T-helper 2 cell treated with Interferon-gamma antibody and Interleukin-4, amounts not matched to agents 5 μg/mL and 100 μg/mL, for 36 hours (primary cell): ENCODE results near the gene DOCK10.

Experiments used
- DNase-seq: peaks from one replicate; pipeline ENCODE4 v3.0.0; 2021; ENCODE audit warnings: low spot score
- H3K27ac Mint-ChIP-seq: one replicate; pipeline ENCODE4 v1.8.0; 2021; ENCODE audit warnings: mild to moderate bottlenecking, mixed read lengths
- H3K27me3 Mint-ChIP-seq: one replicate; pipeline ENCODE4 v1.8.0; 2021; ENCODE audit warnings: low read depth, mixed read lengths
- H3K36me3 Mint-ChIP-seq: one replicate; pipeline ENCODE4 v1.8.0; 2021; ENCODE audit warnings: low read depth, mixed read lengths
- H3K4me1 Mint-ChIP-seq: one replicate; pipeline ENCODE4 v1.8.0; 2021; ENCODE audit warnings: low read depth, mixed read lengths
- H3K4me3 Mint-ChIP-seq: one replicate; pipeline ENCODE4 v1.8.0; 2022; ENCODE audit warnings: mild to moderate bottlenecking, moderate library complexity, mixed read lengths
- H3K9me3 Mint-ChIP-seq: one replicate; pipeline ENCODE4 v1.8.0; 2021; ENCODE audit warnings: mixed read lengths

The DOCK10 gene

GRCh38 chr2:224832207-224832606 lies 210.1 kb downstream of the DOCK10 start:
- H3K36me3 Mint-ChIP-seq = peaks cover 71% of the 10 kb centered on the region
- no peak overlapping the region for H3K4me3 Mint-ChIP-seq
- no peaks in the 10 kb centered on the region for H3K9me3 Mint-ChIP-seq
- no peak for DNase-seq
- H3K27me3 Mint-ChIP-seq = no peaks in the 10 kb centered on the region
- no peak overlapping the region for H3K27ac Mint-ChIP-seq
- H3K4me1 Mint-ChIP-seq = no peaks in the 10 kb centered on the region

- Mint-ChIP-seq H3K9me3 (no peaks in the 10 kb centered on the region), H3K4me1 (no peaks in the 10 kb centered on the region), H3K27me3 (no peaks in the 10 kb centered on the region), H3K27ac (no peak overlapping the region), H3K36me3 (peaks cover 72% of the 10 kb centered on the region), H3K4me3 (no peak overlapping the region)
- no peak for DNase-seq
Measured at GRCh38 chr2:224831530-224831929, 210.7 kb downstream of the DOCK10 start.

GRCh38 chr2:224820283-224820991 lies 221.8 kb downstream of the DOCK10 start:
- Mint-ChIP-seq H3K27me3 (no peaks in the 10 kb centered on the region), H3K4me3 (no peak overlapping the region), H3K36me3 (peaks cover 74% of the 10 kb centered on the region), H3K9me3 (peaks cover 11% of the 10 kb centered on the region), H3K4me1 (peaks cover 5% of the 10 kb centered on the region), H3K27ac (peak overlapping the region; percentile 31)
- DNase-seq = no peak

GRCh38 chr2:224819075-224819474 lies 223.2 kb downstream of the DOCK10 start:
- peaks cover 5% of the 10 kb centered on the region for H3K4me1 Mint-ChIP-seq
- no peak for DNase-seq
- no peak overlapping the region for H3K27ac Mint-ChIP-seq
- no peaks in the 10 kb centered on the region for H3K27me3 Mint-ChIP-seq
- peaks cover 11% of the 10 kb centered on the region for H3K9me3 Mint-ChIP-seq
- H3K4me3 Mint-ChIP-seq = no peak overlapping the region
- peaks cover 77% of the 10 kb centered on the region for H3K36me3 Mint-ChIP-seq

- Mint-ChIP-seq H3K27ac (no peak overlapping the region), H3K4me1 (peaks cover 5% of the 10 kb centered on the region), H3K9me3 (peaks cover 11% of the 10 kb centered on the region), H3K36me3 (peaks cover 80% of the 10 kb centered on the region), H3K27me3 (no peaks in the 10 kb centered on the region), H3K4me3 (no peak overlapping the region)
- no peak for DNase-seq
Measured at GRCh38 chr2:224817676-224818075, 224.6 kb downstream of the DOCK10 start.

- H3K36me3 Mint-ChIP-seq = peaks cover 82% of the 10 kb centered on the region
- DNase-seq = no peak
- peaks cover 5% of the 10 kb centered on the region for H3K4me1 Mint-ChIP-seq
- no peaks in the 10 kb centered on the region for H3K27me3 Mint-ChIP-seq
- no peak overlapping the region for H3K27ac Mint-ChIP-seq
- H3K9me3 Mint-ChIP-seq = peaks cover 14% of the 10 kb centered on the region
- no peak overlapping the region for H3K4me3 Mint-ChIP-seq
Measured at GRCh38 chr2:224816816-224817215, 225.5 kb downstream of the DOCK10 start.

GRCh38 chr2:224813578-224813977 lies 228.7 kb downstream of the DOCK10 start:
- H3K36me3 Mint-ChIP-seq = peaks cover 79% of the 10 kb centered on the region
- H3K27ac Mint-ChIP-seq = no peak overlapping the region
- no peak for DNase-seq
- H3K4me3 Mint-ChIP-seq = no peak overlapping the region
- peaks cover 15% of the 10 kb centered on the region for H3K9me3 Mint-ChIP-seq
- no peaks in the 10 kb centered on the region for H3K27me3 Mint-ChIP-seq
- no peaks in the 10 kb centered on the region for H3K4me1 Mint-ChIP-seq

GRCh38 chr2:224807153-224807964 lies 234.9 kb downstream of the DOCK10 start:
- H3K27ac Mint-ChIP-seq = no peak overlapping the region
- no peaks in the 10 kb centered on the region for H3K4me1 Mint-ChIP-seq
- H3K36me3 Mint-ChIP-seq = peaks cover 66% of the 10 kb centered on the region
- no peaks in the 10 kb centered on the region for H3K27me3 Mint-ChIP-seq
- no peak overlapping the region for H3K4me3 Mint-ChIP-seq
- DNase-seq = no peak
- peaks cover 8% of the 10 kb centered on the region for H3K9me3 Mint-ChIP-seq

- peaks cover 72% of the 10 kb centered on the region for H3K36me3 Mint-ChIP-seq
- no peak overlapping the region for H3K27ac Mint-ChIP-seq
- no peak overlapping the region for H3K4me3 Mint-ChIP-seq
- DNase-seq = no peak
- no peaks in the 10 kb centered on the region for H3K9me3 Mint-ChIP-seq
- no peaks in the 10 kb centered on the region for H3K4me1 Mint-ChIP-seq
- no peaks in the 10 kb centered on the region for H3K27me3 Mint-ChIP-seq
Measured at GRCh38 chr2:224803930-224804329, 238.3 kb downstream of the DOCK10 start.

- Mint-ChIP-seq H3K9me3 (no peaks in the 10 kb centered on the region), H3K27me3 (no peaks in the 10 kb centered on the region), H3K4me1 (no peaks in the 10 kb centered on the region), H3K4me3 (no peak overlapping the region), H3K36me3 (peaks cover 72% of the 10 kb centered on the region), H3K27ac (no peak overlapping the region)
- DNase-seq = no peak
Measured at GRCh38 chr2:224802407-224802806, 239.9 kb downstream of the DOCK10 start.

- Mint-ChIP-seq H3K4me1 (no peaks in the 10 kb centered on the region), H3K36me3 (peaks cover 73% of the 10 kb centered on the region), H3K27ac (no peak overlapping the region), H3K9me3 (no peaks in the 10 kb centered on the region), H3K27me3 (no peaks in the 10 kb centered on the region), H3K4me3 (no peak overlapping the region)
- no peak for DNase-seq
Measured at GRCh38 chr2:224801360-224801759, 240.9 kb downstream of the DOCK10 start.

- DNase-seq = no peak
- no peaks in the 10 kb centered on the region for H3K27me3 Mint-ChIP-seq
- no peak overlapping the region for H3K27ac Mint-ChIP-seq
- H3K4me1 Mint-ChIP-seq = no peaks in the 10 kb centered on the region
- peaks cover 80% of the 10 kb centered on the region for H3K36me3 Mint-ChIP-seq
- H3K4me3 Mint-ChIP-seq = no peak overlapping the region
- no peaks in the 10 kb centered on the region for H3K9me3 Mint-ChIP-seq
Measured at GRCh38 chr2:224799691-224800090, 242.6 kb downstream of the DOCK10 start.

GRCh38 chr2:224798180-224798579 lies 244.1 kb downstream of the DOCK10 start:
- Mint-ChIP-seq H3K27ac (peak overlapping the region; percentile 21), H3K36me3 (peaks cover 81% of the 10 kb centered on the region), H3K4me1 (no peaks in the 10 kb centered on the region), H3K27me3 (no peaks in the 10 kb centered on the region), H3K4me3 (no peak overlapping the region), H3K9me3 (no peaks in the 10 kb centered on the region)
- DNase-seq = no peak

- Mint-ChIP-seq H3K36me3 (peaks cover 74% of the 10 kb centered on the region), H3K27ac (no peak overlapping the region), H3K4me1 (no peaks in the 10 kb centered on the region), H3K27me3 (no peaks in the 10 kb centered on the region), H3K9me3 (no peaks in the 10 kb centered on the region), H3K4me3 (no peak overlapping the region)
- DNase-seq = no peak
Measured at GRCh38 chr2:224796695-224797305, 245.5 kb downstream of the DOCK10 start.
